Kidney capillary endothelial cell (primary cell): ENCODE measurements around the gene OR10P1.

Experiments
- DNase-seq: peaks from one replicate; pipeline ENCODE4 v3.0.0-alpha.2; 2018; ENCODE audit warnings: low spot score

The OR10P1 gene

DNA sequence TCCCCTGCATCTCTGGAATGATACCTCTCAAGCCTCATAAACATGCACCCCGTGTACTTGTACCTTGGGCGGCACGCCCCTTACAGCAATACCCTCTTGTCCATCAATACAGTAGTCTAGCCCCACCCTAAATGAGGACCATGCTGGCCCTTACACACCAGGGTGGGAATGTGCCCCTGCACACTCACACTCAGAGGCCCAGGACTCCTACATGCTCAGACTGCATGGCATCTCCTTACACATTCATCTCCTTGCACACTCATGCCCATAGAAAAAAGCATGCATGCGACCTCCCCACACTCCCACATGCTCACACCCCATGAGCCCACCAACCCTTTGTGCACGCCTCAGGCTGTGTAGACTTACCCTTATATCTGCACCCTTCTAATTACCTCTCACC, 49.0 kb downstream of the OR10P1 start:
- DNase-seq = no peak

DNA sequence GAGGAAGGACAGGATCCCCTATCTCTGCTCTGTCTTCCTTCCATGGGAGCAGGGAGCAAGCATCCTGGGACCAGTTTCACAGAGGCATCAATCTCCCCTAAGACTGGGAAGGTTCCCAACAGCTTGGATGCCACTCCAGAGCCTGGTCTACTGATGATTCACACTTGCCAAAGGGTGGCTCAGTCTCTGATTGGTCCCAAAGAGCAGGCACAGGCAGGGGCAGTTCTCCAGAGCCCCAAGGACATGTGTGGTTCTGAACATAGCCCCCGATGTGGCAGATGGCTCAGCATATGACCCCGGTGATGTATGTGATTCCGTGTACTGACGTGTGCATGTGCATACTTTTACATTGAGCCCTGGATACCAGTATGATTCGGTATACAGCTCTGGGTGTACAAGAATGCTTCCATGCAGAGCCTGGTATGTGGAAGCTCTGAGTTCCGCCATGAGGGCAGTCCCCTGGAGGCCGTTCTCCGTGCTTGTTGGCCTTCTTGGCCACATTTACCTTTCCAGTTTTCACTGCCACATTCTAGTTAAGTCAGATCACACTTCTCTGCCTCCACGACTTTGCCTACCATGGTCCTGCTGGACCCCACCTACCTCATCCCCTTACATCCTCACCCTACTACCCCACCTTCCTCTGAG, 49.8 kb downstream of the OR10P1 start:
- no peak for DNase-seq
